IPS-18c (cell line): Measurements from ENCODE around the gene TEKT2.

Experiments
- H3K4me3 ChIP-seq: 2 replicates; pipeline ENCODE4 v1.7.0; 2013; ENCODE audit warnings: low read depth, mild to moderate bottlenecking, low read length, moderate library complexity; ENCODE audit not compliant: insufficient read depth
- H3K9me3 ChIP-seq: one replicate; pipeline ENCODE4 v1.6.1; 2013; ENCODE audit warnings: mild to moderate bottlenecking, low read length, moderate library complexity; ENCODE audit not compliant: control insufficient read depth, insufficient read depth

TEKT2 gene

GRCh38 chr1:36085686-36086526, 2.0 kb downstream of the TEKT2 start:
- Histone ChIP-seq H3K9me3 (no peaks in the 10 kb centered on the region), H3K4me3 (no peak overlapping the region)

GRCh38 chr1:36086529-36087232, 2.8 kb downstream of the TEKT2 start:
- no peak overlapping the region for H3K4me3 ChIP-seq
- no peaks in the 10 kb centered on the region for H3K9me3 ChIP-seq

GRCh38 chr1:36087233-36088123, 3.6 kb downstream of the TEKT2 start:
- no peaks in the 10 kb centered on the region for H3K9me3 ChIP-seq
- H3K4me3 ChIP-seq = no peak overlapping the region

- Histone ChIP-seq H3K9me3 (no peaks in the 10 kb centered on the region), H3K4me3 (peak overlapping the region; percentile 94)
Observed at GRCh38 chr1:36088265-36088576, 4.3 kb downstream of the TEKT2 start.

GRCh38 chr1:36088577-36089392, 4.9 kb downstream of the TEKT2 start, which contains the start of gene ADPRS:
Gene ADPRS, plus strand, starts transcription at chr1:36088892. Its CDS starts 13 bp downstream, at chr1:36088905.
- H3K9me3 ChIP-seq = no peaks in the 10 kb centered on the region
- peak within 1 kb of the TSS; percentile 94 for H3K4me3 ChIP-seq

GRCh38 chr1:36089393-36090121, 5.7 kb downstream of the TEKT2 start:
- H3K9me3 ChIP-seq = no peaks in the 10 kb centered on the region

GRCh38 chr1:36091141-36091540, 7.2 kb downstream of the TEKT2 start:
- Histone ChIP-seq H3K4me3 (no peak overlapping the region), H3K9me3 (no peaks in the 10 kb centered on the region)

More at GRCh38 chr1:36089393-36090121, 5.7 kb downstream of the TEKT2 start:
- peak overlapping the region; percentile 94 for H3K4me3 ChIP-seq

GRCh38 chr1:36091698-36092097, 7.8 kb downstream of the TEKT2 start:
- H3K9me3 ChIP-seq = no peaks in the 10 kb centered on the region
- no peak overlapping the region for H3K4me3 ChIP-seq

- H3K4me3 ChIP-seq = no peak overlapping the region
- H3K9me3 ChIP-seq = no peaks in the 10 kb centered on the region
Observed at GRCh38 chr1:36092166-36092797, 8.4 kb downstream of the TEKT2 start.

GRCh38 chr1:36092798-36093185, 8.9 kb downstream of the TEKT2 start:
- H3K9me3 ChIP-seq = no peaks in the 10 kb centered on the region
- no peak overlapping the region for H3K4me3 ChIP-seq

GRCh38 chr1:36093226-36093625, 9.3 kb downstream of the TEKT2 start:
- Histone ChIP-seq H3K9me3 (no peaks in the 10 kb centered on the region), H3K4me3 (no peak overlapping the region)

- H3K9me3 ChIP-seq = no peaks in the 10 kb centered on the region
- no peak overlapping the region for H3K4me3 ChIP-seq
Observed at GRCh38 chr1:36093929-36094328, 10.0 kb downstream of the TEKT2 start.

- Histone ChIP-seq H3K4me3 (no peak overlapping the region), H3K9me3 (no peaks in the 10 kb centered on the region)
Observed at GRCh38 chr1:36094621-36095061, 10.7 kb downstream of the TEKT2 start.

GRCh38 chr1:36095760-36096405, 12.0 kb downstream of the TEKT2 start:
- Histone ChIP-seq H3K4me3 (no peak overlapping the region), H3K9me3 (no peaks in the 10 kb centered on the region)
